Kidney (tissue), 14 donors: Measurements from ENCODE around the gene PCSK1N. TPM values are rescaled to one million over a fixed set of nuclear protein-coding genes. Genes with fewer than 3 reads are reported as not detected.
"Not testable (repeated sequence)": the region's sequence is repeated elsewhere in the genome, so short reads cannot be mapped to it uniquely, and the experiment has no call there.

ENCODE experiments used
- DNase-seq, 5 donors: peaks; one replicate each; pipeline ENCODE4 v3.0.0-alpha.2; 2013 to 2020
- FAIRE-seq: peaks from 2 replicates; lab custom pipeline; 2012; peaks lifted over from hg19 to GRCh38; lab: Jason Lieb, UNC
- H3K27ac ChIP-seq, 2 donors: one replicate each; pipeline ENCODE4 v1.7.0; 2013; ENCODE audit warnings: low read depth in 2 of 2, low read length in 2 of 2, inconsistent platforms in 1 of 2
- H3K27me3 ChIP-seq: one replicate; pipeline ENCODE4 v1.7.1; 2013; ENCODE audit warnings: low read length, inconsistent platforms; ENCODE audit not compliant: control insufficient read depth, insufficient read depth
- H3K36me3 ChIP-seq, 3 donors: one replicate each; pipeline versions ENCODE4 v1.7.0 to v1.7.1; 2013; ENCODE audit warnings: low read length in 3 of 3, control low read depth in 1 of 3, inconsistent platforms in 1 of 3; ENCODE audit not compliant: insufficient read depth in 3 of 3, control insufficient read depth in 2 of 3
- H3K4me1 ChIP-seq, 3 donors: one replicate each; pipeline versions ENCODE4 v1.7.0 to v1.7.1; 2013; ENCODE audit warnings: low read length in 3 of 3, inconsistent platforms in 1 of 3, low read depth in 1 of 3; ENCODE audit not compliant: control insufficient read depth in 2 of 3, insufficient read depth in 2 of 3
- H3K4me3 ChIP-seq, 3 donors: one replicate each; pipeline versions ENCODE4 v1.7.0 to v1.8.1; 2013; ENCODE audit warnings: low read length in 3 of 3, control low read depth in 1 of 3, inconsistent platforms in 1 of 3
- H3K9ac ChIP-seq, 3 donors: one replicate each; pipeline versions ENCODE4 v1.7.0 to v1.7.1; 2013; ENCODE audit warnings: low read length in 3 of 3, control low read depth in 1 of 3, inconsistent platforms in 1 of 3
- H3K9me3 ChIP-seq, 3 donors: one replicate each; pipeline versions ENCODE4 v1.7.0 to v1.7.1; 2013; ENCODE audit warnings: low read length in 3 of 3, control low read depth in 1 of 3, inconsistent platforms in 1 of 3; ENCODE audit not compliant: control insufficient read depth in 2 of 3, insufficient read depth in 1 of 3
- CTCF ChIP-seq: IDR thresholded peaks from 3 replicates; pipeline ENCODE4 v1.5.1; 2012; ENCODE audit warnings: mild to moderate bottlenecking, moderate library complexity, borderline replicate concordance; ENCODE audit not compliant: insufficient read depth; ENCODE audit errors: extremely low read depth
- intact Hi-C: fragments of 100-400 bp; cut with DNase I; formaldehyde crosslinking; loops from one replicate; pipeline ENCODE4 v1.11.1; 2022
- polyA plus RNA-seq: library from polyadenylated mRNA; stranded (reverse); fragments of 350-450 nt; fragmentation: Illumina TruSeq; extraction: RNeasy Lipid Tissue Mini Kit (QIAGEN cat#74804); gene quantifications from one replicate; pipeline ENCODE4 v1.2.3, GENCODE V29; 2014; ENCODE audit warnings: low read depth, low replicate concordance; ENCODE audit not compliant: insufficient read depth
- total RNA-seq: library from RNA; stranded (reverse); fragmentation: NEBNext Ultra II Directional; extraction: Animal tissue kit (Norgen Biotek cat#: 25700); gene quantifications from one replicate; pipeline ENCODE4 v1.2.1, GENCODE V29; 2021
- donor health status: control.
- donor health status: control.
- donor health status: control.
- donor health status: control.
- donor health status: control.
- donor health status: DM: yes; HTN: yes; CAD: no.
- donor health status: Normal renal cell carcinoma (clear cell type).

Gene PCSK1N
- total and polyA plus RNA-seq, 2 donors from 2014 or later, result 131 to 331 TPM

- no peak overlapping the region for H3K9ac ChIP-seq
- no peaks in the 10 kb centered on the region for H3K9me3 ChIP-seq
- H3K27ac ChIP-seq, result no peak overlapping the region
- no peaks in the 10 kb centered on the region for H3K4me1 ChIP-seq
- H3K27me3 ChIP-seq, result no peaks in the 10 kb centered on the region
- intact Hi-C loops, result no loop called here
- H3K4me3 ChIP-seq, result no peak overlapping the region
- no peak for TF ChIP-seq CTCF
- FAIRE-seq (no peak), DNase-seq (peak in 1 of 5 donors; percentile 8)
- no peaks in the 10 kb centered on the region for H3K36me3 ChIP-seq
Observed at GRCh38 chrX:48864210-48864609, 28.8 kb upstream of the PCSK1N start.

DNA sequence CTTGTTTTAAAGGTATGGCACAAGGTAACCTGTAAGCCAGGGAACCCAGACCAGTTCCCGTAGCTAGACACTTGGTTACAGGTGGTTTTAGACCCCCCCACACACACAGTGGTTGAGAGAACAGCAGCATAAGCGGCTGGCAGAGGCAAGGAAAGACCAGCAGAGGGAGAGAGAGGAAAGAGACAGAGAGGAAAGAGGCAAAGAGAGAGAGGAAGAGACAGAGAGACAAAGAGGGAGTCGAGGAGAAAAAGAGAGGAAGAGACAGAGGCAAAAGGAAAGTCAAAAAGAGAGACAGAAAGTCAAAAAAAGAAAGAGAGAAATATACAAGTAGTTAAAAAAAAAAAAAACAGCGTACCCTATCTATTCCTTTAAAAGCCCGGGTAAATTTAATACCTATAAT, 19.5 kb upstream of the PCSK1N start:
- Histone ChIP-seq H3K36me3 (no peaks in the 10 kb centered on the region), H3K27ac (no peak overlapping the region), H3K4me1 (no peaks in the 10 kb centered on the region), H3K9me3 (no peaks in the 10 kb centered on the region), H3K27me3 (no peaks in the 10 kb centered on the region), H3K4me3 (no peak overlapping the region), H3K9ac (no peak overlapping the region)
- FAIRE-seq (no peak), DNase-seq (peak in 1 of 5 donors; percentile 11)
- no peak for TF ChIP-seq CTCF
- intact Hi-C loops, result no loop called here

DNA sequence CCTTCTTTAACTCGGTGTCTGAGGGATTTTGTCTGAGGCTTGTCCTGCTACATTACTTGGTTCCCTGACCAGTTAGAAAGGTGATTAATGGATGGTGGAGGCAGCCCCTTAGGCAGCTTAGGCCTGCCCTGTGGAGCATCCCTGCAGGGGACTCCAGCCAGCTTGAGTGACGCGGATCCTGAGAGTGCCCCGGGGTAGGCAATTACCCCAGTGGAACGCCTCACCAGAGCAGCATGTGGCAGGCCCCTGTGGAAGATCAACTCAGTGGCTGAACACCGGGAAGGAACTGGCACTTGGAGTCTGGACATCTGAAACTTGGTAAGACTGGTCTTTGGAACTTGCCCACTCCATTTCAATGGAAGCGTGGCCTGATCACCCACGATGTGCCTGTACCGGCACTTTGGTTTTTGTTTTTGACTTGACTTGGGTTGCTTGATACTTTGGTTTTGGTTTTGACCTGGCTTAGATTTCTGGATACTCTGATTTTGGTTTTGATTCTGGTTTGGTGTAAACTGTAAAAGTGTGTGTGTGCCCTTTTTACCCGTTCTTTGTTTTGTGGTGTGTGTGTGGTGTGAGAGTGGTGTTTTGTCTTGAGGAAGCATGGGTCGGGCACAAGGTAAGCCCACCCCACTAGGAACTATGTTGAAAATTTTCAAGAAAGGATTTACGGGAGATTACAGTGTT, 18.9 kb upstream of the PCSK1N start:
- H3K9ac ChIP-seq, DNase-seq, H3K9me3 ChIP-seq, H3K4me3 ChIP-seq, intact Hi-C loops, H3K4me1 ChIP-seq, H3K27me3 ChIP-seq, FAIRE-seq, H3K36me3 ChIP-seq, H3K27ac ChIP-seq: not testable (repeated sequence)

- H3K9ac ChIP-seq, H3K27me3 ChIP-seq, DNase-seq, H3K4me1 ChIP-seq, H3K36me3 ChIP-seq, FAIRE-seq, H3K9me3 ChIP-seq, H3K27ac ChIP-seq, intact Hi-C loops, H3K4me3 ChIP-seq: not testable (repeated sequence)
Observed at GRCh38 chrX:48853494-48853893, 18.1 kb upstream of the PCSK1N start.
